COR-L47 (cell line): Measurements from ENCODE around the gene TRIOBP.
"Not testable (repeated sequence)": the region's sequence is repeated elsewhere in the genome, so short reads cannot be mapped to it uniquely, and the experiment has no call there.

Source experiments
- DNase-seq: peaks from one replicate; lab custom pipeline; 2025; lab: John Stamatoyannopoulos, UW

The TRIOBP gene, protein sequence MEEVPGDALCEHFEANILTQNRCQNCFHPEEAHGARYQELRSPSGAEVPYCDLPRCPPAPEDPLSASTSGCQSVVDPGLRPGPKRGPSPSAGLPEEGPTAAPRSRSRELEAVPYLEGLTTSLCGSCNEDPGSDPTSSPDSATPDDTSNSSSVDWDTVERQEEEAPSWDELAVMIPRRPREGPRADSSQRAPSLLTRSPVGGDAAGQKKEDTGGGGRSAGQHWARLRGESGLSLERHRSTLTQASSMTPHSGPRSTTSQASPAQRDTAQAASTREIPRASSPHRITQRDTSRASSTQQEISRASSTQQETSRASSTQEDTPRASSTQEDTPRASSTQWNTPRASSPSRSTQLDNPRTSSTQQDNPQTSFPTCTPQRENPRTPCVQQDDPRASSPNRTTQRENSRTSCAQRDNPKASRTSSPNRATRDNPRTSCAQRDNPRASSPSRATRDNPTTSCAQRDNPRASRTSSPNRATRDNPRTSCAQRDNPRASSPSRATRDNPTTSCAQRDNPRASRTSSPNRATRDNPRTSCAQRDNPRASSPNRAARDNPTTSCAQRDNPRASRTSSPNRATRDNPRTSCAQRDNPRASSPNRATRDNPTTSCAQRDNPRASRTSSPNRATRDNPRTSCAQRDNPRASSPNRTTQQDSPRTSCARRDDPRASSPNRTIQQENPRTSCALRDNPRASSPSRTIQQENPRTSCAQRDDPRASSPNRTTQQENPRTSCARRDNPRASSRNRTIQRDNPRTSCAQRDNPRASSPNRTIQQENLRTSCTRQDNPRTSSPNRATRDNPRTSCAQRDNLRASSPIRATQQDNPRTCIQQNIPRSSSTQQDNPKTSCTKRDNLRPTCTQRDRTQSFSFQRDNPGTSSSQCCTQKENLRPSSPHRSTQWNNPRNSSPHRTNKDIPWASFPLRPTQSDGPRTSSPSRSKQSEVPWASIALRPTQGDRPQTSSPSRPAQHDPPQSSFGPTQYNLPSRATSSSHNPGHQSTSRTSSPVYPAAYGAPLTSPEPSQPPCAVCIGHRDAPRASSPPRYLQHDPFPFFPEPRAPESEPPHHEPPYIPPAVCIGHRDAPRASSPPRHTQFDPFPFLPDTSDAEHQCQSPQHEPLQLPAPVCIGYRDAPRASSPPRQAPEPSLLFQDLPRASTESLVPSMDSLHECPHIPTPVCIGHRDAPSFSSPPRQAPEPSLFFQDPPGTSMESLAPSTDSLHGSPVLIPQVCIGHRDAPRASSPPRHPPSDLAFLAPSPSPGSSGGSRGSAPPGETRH (N-terminal part only)

DNA sequence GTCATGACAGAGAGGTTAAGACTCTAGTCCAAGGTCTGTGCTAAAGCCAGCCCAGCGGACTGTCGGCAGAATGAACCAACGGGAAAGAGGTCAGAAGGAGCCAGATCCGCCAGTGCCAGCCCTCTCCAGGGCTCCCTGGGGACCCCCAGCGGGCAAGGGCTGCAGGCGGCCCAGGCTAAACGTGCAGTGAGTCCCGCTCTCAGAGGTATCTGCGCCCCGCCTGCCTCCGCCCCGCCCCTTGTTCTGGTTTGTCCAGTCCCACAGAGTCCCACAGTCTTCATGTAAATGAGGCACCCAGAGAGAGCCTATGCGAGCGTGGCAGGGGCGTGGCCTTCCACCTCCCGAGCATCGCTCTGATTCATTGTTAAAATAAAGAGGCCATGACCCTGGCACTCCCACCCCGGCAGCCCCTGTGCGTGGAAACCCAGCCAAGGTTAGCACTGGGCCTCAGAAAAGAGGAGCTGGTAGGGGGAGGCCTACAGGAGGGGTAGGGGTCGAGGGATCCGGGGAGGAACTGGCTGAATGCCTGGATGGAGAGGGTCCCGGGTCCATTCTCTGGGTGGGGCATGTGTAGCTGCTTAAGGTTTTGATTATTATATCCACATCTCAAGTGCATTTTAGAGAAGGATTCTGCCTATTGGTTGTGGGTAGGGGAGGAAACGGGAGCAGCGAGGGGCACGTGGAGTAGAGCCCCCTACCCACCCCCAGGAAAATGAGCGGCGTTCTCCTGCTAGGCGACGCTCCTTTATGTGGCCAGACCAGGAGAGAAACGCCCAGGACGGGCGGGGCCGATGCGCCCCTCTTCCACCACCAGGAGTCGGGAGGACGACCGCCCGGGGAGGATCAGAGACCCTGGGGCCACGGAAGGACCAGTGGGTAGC, at the start of gene TRIOBP:
TSS of gene TRIOBP (plus strand) at position 392 of the 881 bp plus-strand sequence. CDS start 4,318 bp downstream, outside the sequence.
- DNase-seq: peak; percentile 96

DNA sequence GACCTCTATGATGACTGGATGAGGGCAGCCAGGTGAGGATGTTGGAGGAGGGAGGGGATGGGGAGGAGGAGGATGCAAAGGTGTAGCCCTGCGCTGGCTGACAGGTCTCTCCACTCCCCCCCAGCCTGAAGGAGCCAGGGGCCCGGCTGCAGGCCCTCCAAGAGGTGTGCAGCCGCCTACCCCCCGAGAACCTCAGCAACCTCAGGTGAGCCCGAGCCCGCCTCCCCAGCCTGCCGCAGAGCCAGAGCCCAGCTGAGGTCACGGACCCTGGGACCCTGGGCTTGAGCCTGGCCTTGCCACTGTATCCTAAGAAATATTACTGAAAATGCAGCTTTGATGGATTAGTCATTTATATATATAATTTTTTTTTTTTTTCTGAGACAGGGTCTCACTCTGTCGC, 49.5 kb upstream of the TRIOBP start:
- no peak for DNase-seq

DNA sequence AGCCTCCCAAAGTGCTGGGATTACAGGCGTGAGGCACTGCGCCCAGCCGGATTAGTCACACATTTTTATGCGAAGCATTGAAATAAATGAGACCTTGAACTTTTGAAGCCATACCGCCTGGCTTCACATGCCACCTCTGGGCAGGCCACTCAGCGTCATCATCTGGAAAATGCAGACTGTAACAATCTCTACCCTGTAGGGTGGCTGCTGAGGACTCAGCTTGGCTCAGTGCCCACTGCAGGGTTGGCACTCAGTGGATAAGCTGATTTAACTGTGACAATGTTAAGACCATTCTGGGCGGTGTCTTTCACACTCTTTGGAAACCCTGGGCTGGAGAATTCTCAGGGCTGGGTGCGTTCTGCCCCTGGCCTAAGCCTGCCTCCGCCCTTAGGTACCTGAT, 48.9 kb upstream of the TRIOBP start:
- no peak for DNase-seq

DNA sequence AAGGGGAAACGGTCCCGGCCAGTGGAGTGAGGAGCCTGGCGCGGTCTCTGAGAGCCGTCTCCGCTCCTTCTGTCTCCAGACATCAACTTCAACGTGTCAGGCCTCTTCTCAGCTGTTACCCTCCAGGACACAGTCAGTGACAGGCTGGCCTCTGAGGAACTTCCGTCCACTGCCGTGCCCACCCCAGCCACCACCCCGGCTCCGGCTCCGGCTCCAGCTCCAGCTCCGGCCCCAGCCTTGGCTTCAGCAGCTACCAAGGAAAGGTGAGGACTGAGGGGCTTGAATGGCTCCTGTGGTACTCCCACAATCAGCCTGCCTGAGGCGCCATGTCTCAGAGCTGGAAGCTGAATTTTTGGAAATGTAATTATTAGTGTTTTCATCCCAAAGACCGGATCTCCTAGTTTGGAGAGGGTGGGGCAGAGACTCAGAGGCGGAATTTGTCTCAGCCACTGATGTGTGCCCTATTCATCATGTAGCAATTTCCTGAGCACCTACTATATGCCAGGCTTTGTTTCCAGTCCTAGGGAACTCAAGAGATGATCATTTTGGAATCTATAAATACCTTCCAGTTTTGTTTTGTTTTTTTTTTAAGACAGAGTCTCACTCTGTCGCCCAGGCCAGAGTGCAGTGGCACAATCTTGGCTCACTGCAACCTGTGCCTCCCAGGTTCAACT, 46.2 kb upstream of the TRIOBP start:
- no peak for DNase-seq

DNA sequence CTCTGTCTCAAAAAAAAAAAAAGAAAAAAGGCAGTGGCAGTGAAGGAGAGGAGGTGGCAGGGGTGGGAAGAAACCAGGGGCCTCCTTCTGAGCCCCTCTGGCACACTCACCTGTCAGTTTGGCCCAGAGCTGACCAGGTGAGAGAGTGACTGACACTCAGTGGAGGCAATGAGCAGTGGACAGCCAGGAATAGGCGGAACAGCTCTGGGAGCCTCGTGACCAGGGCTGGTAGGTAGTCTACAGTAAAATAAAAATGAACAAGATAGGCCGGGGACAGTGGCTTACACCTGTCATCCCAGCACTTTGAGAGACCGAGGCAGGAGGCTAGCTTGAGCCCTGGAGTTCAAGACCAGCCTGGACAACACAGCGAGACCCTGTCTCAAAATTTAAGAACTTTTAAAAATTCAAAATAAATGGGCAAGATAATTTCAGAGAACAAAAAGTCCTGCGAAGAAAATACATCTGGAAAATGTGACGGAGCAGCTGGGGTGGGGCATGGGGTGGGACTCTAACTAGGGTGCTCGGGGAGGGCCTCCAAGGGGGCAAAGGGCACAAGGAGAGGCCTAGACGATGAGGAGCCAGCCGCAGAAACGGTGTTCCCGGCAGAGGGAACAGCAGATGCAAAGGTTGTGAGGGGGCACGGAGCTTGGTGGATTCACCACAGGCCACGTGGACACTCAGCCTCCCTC, 42.1 kb upstream of the TRIOBP start:
- DNase-seq: no peak

DNA sequence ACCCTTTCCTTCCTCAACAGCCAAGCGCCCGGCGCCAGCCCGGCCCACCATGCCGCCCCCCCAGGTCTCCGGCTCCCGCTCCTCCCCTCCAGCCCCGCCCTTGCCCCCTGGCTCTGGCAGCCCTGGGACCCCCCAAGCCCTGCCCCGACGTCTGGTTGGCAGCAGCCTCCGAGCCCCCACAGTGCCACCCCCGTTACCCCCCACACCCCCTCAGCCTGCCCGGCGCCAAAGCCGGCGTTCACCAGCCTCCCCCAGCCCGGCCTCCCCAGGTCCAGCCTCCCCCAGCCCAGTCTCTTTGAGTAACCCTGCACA, 41.6 kb upstream of the TRIOBP start:
- no peak for DNase-seq

DNA sequence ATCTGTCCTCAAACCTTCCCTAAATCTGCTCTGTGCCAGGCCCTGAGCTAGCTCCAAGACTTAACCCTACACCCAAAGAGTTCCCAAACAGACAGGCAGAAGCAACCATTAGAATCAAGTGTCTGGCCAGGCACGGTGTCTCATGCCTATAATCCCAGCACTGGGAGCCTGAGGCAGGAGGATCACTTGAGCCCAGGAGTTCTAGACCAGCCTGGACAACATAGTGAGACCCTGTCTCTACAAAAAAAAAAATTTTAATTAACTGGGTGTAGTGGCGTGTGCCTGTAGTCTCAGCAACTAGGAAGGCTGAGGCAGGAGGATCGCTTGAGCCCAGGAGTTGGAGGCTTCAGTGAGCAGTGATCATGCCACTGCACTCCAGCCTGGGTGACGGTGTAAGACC, 40.3 kb upstream of the TRIOBP start:
- DNase-seq: not testable (repeated sequence)

DNA sequence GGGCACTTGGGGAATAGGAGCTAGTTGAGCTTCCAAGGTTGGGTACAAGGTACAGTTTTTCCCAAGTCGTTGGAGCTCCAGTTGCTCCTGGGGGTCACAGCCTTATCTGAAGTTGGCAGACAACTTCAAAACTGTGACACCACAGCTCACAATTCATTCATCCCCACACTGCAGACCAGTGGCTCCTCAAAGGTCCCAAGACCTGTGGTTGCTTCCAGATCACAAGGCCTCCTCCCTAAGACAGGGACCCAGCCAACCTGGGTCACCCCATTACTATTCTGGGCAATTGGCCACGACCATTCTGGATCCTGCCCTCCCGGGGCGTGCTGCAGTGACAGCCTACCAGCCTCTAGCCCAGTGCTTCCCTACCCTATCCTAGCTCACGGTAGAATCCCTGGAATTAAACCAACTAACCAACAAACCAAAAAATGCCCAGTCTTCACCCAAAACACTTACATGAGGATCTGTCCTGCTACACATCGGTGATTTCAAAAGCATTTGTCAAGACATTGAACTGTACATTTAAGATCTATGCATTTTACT, 39.2 kb upstream of the TRIOBP start:
- DNase-seq: no peak

DNA sequence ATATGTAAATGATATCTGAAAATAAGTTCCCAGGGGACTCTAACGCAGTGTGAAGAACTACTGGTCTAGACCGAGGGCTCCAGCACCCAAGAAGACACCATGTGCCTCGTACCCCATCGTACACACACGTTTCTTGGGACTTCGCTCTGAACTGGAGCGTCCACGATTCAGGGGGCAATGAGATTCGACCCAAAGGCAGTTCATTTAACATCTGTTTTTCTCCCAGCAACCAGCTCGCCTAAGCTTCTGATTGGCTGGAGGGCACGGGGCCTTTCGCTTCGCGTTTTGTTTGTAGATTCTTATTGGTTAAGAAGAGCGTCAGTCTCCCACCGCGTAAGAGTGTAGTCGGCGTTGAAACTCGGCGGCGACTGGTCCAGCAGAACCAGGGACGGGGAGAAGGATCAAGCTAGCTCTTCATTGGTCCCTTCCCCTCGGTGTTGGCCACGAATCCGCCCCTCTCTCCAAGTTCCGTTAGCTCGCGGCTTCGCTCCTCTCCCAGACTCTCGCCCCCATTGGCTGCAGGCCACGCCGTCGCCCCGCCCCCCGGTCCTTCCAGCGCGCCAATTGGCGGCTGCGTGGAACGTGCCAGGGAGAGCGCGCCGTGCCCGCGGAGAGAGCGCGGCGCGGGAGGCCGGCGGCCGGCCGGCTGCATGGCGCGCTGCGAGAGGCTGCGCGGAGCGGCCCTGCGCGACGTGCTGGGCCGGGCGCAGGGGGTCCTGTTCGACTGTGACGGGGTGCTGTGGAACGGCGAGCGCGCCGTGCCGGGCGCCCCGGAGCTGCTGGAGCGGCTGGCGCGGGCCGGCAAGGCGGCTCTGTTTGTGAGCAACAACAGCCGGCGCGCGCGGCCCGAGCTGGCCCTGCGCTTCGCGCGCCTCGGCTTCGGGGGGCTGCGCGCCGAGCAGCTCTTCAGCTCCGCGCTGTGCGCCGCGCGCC, 38.4 kb upstream of the TRIOBP start, which contains the start of gene PDXP:
TSS of gene PDXP (plus strand) at position 591 of the 933 bp plus-strand sequence. CDS start at position 651, 60 bp downstream.
- peak; percentile 100 for DNase-seq

DNA sequence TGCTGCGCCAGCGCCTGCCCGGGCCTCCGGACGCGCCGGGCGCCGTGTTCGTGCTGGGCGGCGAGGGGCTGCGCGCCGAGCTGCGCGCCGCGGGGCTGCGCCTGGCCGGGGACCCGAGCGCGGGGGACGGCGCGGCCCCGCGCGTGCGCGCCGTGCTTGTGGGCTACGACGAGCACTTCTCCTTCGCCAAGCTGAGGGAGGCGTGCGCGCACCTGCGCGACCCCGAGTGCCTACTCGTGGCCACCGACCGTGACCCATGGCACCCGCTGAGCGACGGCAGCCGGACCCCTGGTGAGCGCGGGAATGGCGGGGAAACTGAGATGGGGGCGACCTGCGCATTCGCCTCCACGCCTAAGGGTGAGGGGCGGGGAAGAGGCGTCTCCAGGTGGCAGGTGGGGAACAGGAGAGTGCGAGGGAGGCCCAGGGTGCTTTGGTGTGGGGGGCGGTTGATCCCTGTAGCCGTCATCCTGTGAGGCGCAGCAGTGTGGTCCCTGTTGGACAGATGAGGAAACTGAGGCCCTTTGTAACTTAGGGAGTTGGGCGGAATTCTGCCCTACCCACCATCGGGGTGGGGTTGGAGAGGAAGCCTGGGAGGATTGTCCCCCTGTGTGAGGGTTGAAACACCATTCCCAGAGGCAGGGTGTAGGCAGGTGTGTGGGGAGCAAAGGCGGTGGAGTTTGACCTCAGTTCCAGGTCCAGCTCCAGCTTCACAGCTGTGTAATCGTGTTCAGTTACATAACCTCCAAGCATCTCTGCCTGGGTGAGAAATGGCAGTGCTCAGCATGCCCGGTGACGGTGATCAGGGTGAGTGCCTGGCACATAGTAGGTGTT, 37.6 kb upstream of the TRIOBP start:
- DNase-seq: peak; percentile 21

DNA sequence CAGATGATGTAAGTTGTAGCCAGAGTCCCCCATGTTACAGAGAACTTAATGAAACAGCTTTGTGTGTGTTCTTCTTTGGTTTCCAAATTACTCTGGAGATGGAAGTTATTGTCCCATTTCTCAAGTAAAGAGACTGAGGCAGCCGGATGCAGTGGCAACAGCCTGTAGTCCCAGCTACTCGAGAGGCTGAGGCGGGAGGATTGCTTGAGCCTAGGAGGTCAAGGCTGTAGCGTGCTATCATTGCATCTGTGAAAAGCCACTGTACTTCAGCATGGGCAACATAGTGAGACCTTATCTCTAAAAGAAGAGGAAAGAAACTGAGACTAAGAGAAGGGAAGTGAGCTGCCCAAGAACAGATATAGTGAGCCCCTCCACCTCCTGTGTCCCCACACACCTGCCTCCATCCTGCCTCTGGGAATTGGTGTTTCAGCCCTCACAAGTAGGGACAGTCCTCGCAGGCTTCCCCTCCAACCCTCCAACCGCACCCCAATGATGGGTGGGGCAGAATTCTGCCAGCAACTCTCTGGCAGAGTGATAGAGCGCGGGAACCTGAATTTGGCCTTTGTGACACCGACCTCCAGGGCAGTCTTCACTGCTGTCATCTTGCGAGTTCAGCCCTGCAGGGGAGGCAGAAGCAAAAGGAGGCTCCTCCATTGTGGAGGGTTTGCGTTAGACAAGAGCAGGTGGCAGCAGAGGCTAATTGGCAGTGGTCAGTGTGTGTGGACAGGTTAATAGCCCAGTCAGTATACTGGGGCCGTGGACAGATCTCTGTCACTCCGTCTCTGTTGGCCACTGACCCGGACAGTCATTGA, 36.7 kb upstream of the TRIOBP start:
- DNase-seq: no peak

DNA sequence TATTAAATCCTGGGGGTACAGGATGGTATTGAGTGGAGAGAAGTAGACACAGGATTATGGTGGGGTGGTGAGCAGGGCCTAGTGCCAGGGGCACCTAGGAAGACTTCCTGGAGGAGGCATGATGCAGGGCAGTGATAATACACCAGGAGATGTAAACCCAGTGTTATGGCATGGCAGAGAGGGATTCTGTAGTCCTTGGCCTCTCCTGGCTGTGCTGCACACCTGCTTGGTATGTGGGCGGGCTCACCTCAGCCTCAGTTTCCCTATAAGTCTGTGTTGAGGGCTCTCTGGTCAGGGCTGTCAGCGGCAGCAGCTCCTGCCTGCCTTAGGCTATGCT, 36.2 kb upstream of the TRIOBP start:
- no peak for DNase-seq

DNA sequence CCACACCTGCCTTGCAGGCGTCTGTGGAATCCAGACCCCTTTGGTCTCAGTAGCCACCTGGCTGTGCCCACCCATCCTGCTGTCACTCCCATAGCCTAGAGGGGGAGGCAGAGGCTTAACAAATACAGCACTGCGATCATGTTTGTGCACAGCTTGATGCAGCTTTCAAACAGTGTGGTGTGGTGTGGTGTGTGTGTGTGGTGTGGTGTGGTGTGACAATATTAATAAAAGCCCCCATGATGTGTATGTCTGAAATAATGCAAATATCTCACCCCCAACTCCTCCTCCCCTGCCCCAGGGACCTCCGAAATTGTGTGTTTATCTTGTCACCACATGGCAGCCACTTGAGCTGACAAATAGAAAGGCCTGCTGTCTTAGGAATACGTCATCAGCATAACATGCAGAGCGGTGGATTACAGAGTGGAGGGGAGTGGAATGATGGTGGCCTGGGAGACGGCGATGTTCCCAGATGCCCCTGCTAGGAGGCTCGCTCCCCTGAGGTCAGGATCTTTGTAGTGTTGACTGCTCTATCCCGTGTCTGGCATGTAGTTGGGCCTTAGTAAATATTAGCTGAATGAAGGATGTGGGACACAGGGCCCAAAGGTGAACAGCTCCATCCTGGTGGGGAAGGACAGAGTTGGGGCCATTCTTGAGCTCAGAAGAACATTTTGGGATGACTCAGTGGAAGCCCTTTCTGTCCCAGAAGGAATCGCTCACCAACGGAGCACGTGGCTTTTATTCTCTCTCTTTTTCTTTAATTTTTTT, 35.5 kb upstream of the TRIOBP start:
- DNase-seq: peak; percentile 59

DNA sequence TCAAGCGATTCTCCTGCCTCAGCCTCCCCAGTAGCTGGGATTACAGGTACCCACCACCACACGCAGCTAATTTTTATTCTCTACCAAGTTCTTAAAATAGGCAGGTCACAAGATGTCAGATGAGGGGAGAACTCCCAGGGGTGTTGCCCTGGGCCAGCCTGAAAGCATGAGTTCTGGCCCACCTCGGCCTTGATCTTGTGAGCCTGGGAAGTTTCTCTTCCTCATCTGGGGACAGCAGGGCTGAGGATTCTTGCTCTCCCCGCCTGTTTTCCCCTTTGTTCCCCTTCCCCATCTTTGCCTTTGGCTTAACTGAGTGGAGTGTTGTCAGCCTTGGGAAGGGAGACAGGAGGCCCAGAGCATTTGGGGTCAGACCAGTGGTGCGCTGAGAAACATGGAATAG, 34.8 kb upstream of the TRIOBP start:
- DNase-seq: no peak

DNA sequence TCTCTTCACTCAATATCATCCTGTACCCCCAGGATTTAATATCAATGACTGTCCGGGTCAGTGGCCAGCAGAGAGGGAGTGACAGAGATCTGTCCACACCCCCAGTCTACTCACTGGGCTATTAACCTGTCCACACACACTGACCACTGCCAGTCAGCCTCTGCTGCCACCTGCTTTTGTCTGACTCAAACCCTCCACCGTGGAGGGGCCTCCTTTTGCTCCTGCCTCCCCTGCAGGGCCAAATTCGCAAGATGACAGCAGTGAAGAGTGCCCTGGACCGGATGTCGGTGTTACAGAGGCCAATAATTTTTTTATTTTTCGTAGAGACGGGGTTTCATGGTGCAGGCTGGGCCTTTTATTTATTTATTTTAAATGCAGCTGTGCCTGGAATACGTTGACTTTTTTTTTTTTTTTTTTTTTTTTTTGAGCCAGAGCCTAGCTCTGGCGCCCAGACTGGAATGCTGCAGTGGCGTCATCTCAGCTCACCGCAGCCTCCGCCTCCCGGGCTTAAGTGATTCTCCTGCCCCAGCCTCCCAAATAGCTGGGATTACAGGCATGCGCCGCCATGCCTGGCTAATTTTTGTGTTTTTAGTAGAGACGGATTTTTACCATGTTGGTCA, 33.2 kb upstream of the TRIOBP start:
- DNase-seq: no peak
